Astrocyte (in vitro differentiated cells and primary cell): ENCODE results near the gene KIF14.

Experiments used
- CTCF ChIP-seq: IDR thresholded peaks from 2 replicates; pipeline ENCODE4 v1.5.1; 2011; ENCODE audit warnings: low read depth, mild to moderate bottlenecking, inconsistent platforms, low read length, moderate library complexity; ENCODE audit not compliant: insufficient read depth
- EZH2 ChIP-seq: IDR thresholded peaks from 2 replicates; pipeline ENCODE4 v1.6.1; 2012; ENCODE audit warnings: mild to moderate bottlenecking, low read length, inconsistent platforms; ENCODE audit not compliant: insufficient read depth

GRCh38 chr1:200668514-200669313, 48.2 kb upstream of the KIF14 start:
- TF ChIP-seq CTCF (no peak), EZH2 (no peak)
